Inferior parietal cortex (tissue), 1 donor: ENCODE data around the gene SEPTIN7.

Experiments
- DNase-seq: peaks from one replicate; pipeline ENCODE4 v3.0.0-alpha.2; 2016; ENCODE audit errors: extremely low spot score

The SEPTIN7 gene

GRCh38 chr7:35787925-35788324, 12.9 kb upstream of the SEPTIN7 start:
- no peak for DNase-seq

- no peak for DNase-seq
Observed at GRCh38 chr7:35792472-35792871, 8.4 kb upstream of the SEPTIN7 start.

GRCh38 chr7:35792873-35793489, 7.9 kb upstream of the SEPTIN7 start:
- DNase-seq = peak; percentile 50

GRCh38 chr7:35797311-35797710, 3.5 kb upstream of the SEPTIN7 start:
- no peak for DNase-seq

GRCh38 chr7:35799846-35800717, 775 bp upstream of the SEPTIN7 start:
- peak; percentile 75 for DNase-seq

GRCh38 chr7:35801392-35802101, 690 bp downstream of the SEPTIN7 start:
- peak; percentile 79 for DNase-seq

- DNase-seq = no peak
Observed at GRCh38 chr7:35802102-35802466, 1.2 kb downstream of the SEPTIN7 start.

GRCh38 chr7:35802649-35803048, 1.8 kb downstream of the SEPTIN7 start:
- DNase-seq = no peak

- no peak for DNase-seq
Observed at GRCh38 chr7:35804231-35804970, 3.5 kb downstream of the SEPTIN7 start.

GRCh38 chr7:35805876-35806275, 5.0 kb downstream of the SEPTIN7 start:
- no peak for DNase-seq

GRCh38 chr7:35816514-35816913, 15.7 kb downstream of the SEPTIN7 start:
- no peak for DNase-seq

GRCh38 chr7:35817181-35817580, 16.3 kb downstream of the SEPTIN7 start:
- DNase-seq = no peak

GRCh38 chr7:35817930-35818329, 17.1 kb downstream of the SEPTIN7 start:
- no peak for DNase-seq

GRCh38 chr7:35818513-35818912, 17.7 kb downstream of the SEPTIN7 start:
- no peak for DNase-seq

GRCh38 chr7:35819310-35819709, 18.5 kb downstream of the SEPTIN7 start:
- DNase-seq = no peak

GRCh38 chr7:35819954-35820703, 19.3 kb downstream of the SEPTIN7 start:
- no peak for DNase-seq

- DNase-seq = no peak
Observed at GRCh38 chr7:35820858-35821257, 20.0 kb downstream of the SEPTIN7 start.

- no peak for DNase-seq
Observed at GRCh38 chr7:35823440-35823839, 22.6 kb downstream of the SEPTIN7 start.

- no peak for DNase-seq
Observed at GRCh38 chr7:35825974-35826373, 25.1 kb downstream of the SEPTIN7 start.

- no peak for DNase-seq
Observed at GRCh38 chr7:35826751-35827150, 25.9 kb downstream of the SEPTIN7 start.

- DNase-seq = no peak
Observed at GRCh38 chr7:35828817-35829216, 28.0 kb downstream of the SEPTIN7 start.
